Loucy (cell line): Measurements from ENCODE around the gene PLS1.
A peak's percentile ranks its signal among the peaks of the same experiment; 100 is the strongest.

ENCODE experiments used
- CTCF ChIP-seq: fragments of 200-600 bp; sonication (generic); conservative IDR thresholded peaks from 2 replicates; pipeline ENCODE4 v1.5.1; 2014; ENCODE audit warnings: mild to moderate bottlenecking, antibody characterized with exemption, low read length
- EZH2phosphoT487 ChIP-seq: fragments of 200-600 bp; IDR thresholded peaks from 2 replicates; pipeline ENCODE4 v1.6.1; 2018; ENCODE audit warnings: antibody characterized with exemption, mild to moderate bottlenecking, moderate library complexity, borderline replicate concordance

DNA sequence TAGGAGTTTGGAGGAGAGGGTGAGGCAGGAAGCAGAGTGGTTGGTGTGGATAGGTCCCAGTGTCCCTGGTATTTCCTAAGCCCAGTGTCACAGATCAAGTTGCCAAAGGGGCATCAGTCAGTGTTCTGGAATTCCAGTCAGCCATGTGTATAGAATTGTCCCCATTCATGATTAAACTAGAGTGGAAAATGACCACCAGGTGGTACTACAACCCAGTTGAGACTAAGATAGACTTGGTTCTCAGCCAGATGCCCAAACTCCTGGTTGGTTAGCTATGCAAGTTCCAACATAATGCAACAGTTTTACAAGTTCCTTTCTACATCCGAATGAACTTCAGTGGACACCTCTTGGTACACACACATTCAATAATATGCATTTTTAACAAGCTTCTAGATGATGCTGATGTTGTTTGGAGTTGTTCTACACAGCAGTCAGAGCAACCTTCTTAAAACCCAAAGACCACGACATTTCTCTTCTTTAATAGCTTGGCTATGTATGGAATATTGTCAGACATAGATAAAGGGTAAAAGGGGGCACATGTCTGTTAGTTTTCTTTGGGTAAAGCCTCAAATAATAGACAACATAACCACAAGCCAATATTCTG, 9.3 kb upstream of the PLS1 start:
- peak; percentile 83 for TF ChIP-seq CTCF
- no peak for TF ChIP-seq EZH2phosphoT487
